GM18526 (cell line): ENCODE measurements around the gene EDEM1.

Experiments
- POLR2A ChIP-seq: IDR thresholded peaks from 3 replicates; pipeline ENCODE4 v1.6.1; 2011; ENCODE audit not compliant: insufficient read length; ENCODE audit errors: extremely low read depth

Gene EDEM1

GRCh38 chr3:5235655-5236054, 48.1 kb downstream of the EDEM1 start:
- TF ChIP-seq POLR2A: no peak

- no peak for TF ChIP-seq POLR2A
These were observed 51.0 kb downstream of the EDEM1 start for GRCh38 chr3:5238545-5238944.

DNA sequence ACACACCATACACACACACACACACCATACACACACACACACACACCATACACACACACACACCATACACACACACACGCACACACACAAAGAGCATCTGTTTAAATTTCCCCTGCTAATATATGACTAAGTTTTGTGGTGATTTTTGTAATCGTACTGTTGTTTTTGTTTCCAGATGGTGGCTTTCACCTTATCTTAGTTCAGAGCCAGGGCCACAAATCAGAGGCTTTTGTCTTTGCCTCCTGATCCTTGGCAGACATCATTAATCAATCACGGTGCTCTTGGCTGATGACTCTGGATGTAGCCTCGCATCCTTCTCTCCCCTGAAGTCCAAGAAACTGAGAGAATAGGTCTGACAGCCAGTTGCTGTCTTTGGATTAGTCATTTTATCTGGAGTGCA, 52.1 kb downstream of the EDEM1 start:
- TF ChIP-seq POLR2A: no peak

DNA sequence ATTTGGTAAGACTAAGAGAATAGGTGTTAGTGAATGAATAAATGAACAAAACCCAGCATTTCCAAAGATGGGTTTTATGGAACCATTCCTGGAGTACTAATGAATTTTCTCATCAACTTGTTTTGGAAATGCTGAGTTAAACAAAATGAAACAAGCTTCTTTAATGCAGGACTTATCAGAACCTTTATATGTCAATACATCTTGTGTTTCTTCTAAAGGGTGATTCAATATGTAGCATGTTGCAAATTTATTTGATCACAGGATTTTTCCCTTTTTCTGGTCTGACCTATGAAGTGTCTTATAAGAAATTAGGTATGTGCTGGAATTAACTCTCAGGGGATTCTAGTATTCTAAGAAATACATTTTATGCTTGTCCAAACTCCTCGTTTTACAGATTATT, 53.2 kb downstream of the EDEM1 start:
- no peak for TF ChIP-seq POLR2A

DNA sequence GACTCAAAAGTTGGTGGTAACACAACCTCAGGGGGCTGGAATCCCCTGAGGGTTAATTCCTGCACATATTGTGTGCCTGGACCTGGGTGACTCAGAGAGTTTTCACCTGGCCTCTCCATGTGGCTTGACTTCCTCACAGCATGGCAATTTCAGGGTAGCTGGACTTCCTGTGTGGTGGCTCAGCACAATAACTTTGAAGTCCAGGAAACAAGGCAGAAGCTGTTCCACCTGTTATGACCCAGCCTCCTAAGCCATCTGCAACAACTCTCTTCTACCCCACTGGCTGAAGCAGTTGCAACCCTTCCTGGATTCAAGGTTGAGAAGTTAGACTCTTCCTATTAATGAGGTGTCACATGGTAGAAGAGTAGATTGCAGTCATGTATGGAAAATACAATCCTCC, 58.4 kb downstream of the EDEM1 start:
- no peak for TF ChIP-seq POLR2A

GRCh38 chr3:5248822-5249221, 61.3 kb downstream of the EDEM1 start:
- TF ChIP-seq POLR2A: no peak

DNA sequence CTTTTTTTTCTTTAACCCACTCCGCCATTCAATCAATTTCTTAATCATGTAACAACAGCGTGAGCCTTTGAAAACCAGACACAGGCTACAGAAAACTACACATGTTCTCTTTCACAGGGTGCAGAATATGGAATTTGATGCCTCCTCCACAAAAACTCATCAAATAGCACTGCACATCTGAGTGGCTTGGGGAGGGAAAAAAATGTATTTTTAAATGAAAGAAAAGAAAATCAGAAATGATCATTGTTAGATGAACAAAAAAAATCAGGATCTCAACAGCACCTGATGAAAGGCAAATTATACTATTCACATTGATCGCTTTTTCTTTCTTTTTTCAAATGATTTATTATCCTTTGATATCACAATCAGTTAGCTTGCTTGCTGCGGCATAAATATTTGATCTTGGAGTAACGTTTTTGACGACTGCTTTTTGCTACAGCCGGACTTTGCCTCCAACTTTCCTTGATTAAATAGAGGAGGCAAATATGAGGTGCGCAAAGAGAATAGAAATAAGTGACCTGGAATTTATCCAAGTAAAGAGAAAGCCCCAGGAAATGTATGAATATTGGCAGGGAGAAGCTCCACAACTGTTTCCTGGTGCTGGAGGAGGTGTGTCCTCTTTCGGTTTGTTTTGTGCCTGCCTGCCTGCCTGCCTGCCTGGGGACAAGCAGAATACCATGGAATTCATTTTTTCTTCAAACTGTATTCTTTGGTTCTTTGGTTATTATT, 63.1 kb downstream of the EDEM1 start:
- no peak for TF ChIP-seq POLR2A

GRCh38 chr3:5251196-5251583, 63.7 kb downstream of the EDEM1 start:
- no peak for TF ChIP-seq POLR2A

GRCh38 chr3:5252131-5252530, 64.6 kb downstream of the EDEM1 start:
- TF ChIP-seq POLR2A: no peak

GRCh38 chr3:5254281-5255048, 67.0 kb downstream of the EDEM1 start:
- no peak for TF ChIP-seq POLR2A

DNA sequence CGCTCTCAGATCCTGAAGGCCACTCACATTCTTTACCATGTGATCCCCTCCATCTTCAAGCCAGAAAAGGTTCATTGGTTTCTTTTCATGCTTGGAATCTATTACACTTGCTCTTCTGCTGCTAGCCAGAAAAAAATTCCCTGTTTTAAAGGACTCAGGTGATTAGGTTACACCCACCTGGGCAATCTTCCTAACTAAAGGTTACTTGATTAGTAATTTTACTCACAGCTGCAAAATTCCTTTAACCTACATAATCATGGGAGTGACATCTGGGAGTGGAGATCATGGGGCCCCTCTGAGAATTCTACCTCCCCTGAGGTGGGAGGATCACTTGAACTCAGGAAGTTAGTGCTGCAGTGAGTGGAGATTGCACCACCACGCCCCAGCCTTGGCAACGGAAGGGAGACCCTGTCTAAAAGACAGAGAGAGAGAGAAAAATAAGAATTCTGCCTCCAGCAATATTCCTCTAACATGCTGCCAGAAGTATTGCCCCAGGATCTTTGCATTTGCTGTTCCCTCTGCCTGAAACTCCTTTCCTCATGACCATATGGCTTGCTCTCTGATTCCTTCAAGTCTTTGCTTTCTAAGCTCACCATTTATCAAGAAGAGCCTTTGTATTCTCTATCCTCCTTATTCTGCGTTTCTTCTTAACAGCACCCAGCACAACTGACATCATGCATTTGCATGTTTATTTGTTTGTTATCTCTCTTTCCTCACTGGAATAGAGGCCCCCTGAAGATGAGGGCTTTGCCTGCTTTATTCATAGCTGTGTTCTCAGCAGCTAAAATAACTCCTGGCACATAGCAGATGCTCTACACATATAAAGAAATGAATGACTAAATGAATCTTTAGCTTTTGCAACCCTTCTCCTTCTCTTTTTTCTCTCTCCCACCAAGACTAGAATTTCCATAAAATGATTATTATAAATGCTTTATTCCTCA, 68.2 kb downstream of the EDEM1 start:
- TF ChIP-seq POLR2A: no peak

GRCh38 chr3:5258526-5258925, 71.0 kb downstream of the EDEM1 start:
- TF ChIP-seq POLR2A: no peak

DNA sequence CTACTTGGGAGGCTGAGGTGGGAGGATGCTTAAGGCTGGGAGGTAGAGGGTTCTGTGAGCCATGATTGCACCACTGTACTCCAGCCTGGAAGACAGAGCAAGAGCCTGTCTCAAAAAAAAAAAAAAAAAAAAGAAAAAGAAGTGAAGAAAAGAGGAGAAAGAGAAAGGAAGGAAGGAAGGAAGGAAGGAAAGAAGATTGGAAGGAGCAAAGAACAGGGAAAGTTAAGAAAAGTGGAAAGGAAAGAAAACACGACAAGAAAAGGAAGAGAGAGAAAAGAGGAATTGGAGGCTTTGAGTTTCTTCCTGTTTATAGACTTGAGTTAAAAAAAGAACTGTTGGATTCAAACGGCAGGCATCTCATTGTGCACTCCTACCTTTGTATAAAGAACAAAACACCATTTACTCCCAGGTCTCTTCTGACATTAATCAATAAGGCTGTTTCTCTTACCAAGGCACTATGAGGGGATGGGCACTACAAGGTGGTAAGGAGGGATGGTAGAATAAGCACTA, 73.5 kb downstream of the EDEM1 start:
- TF ChIP-seq POLR2A: no peak

- TF ChIP-seq POLR2A: no peak
These were observed 75.0 kb downstream of the EDEM1 start for GRCh38 chr3:5262507-5262906.

DNA sequence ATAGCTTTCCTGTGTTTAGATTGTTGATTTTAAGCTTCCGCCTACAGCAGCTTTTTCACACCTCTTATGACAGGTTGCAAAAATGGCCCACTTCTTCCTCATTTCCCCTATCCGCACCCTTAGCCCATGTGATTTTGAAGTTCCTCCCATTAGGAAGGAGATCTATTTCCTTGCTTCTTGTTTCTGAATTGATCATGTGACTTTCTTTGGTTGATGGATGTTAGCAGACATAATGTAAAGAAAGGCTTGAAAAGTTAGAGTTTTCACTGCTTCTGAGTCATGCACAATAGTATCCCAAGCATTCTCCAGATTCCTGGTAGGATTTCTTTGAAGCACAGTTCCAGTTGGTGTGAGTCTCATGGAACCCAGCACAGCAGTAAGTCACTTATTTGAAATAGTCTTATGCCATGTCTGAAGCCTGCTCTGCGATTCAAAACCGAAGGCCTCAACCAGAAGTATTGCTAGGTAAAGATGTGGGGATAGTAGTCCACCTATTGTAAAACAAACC, 76.6 kb downstream of the EDEM1 start:
- TF ChIP-seq POLR2A: no peak

DNA sequence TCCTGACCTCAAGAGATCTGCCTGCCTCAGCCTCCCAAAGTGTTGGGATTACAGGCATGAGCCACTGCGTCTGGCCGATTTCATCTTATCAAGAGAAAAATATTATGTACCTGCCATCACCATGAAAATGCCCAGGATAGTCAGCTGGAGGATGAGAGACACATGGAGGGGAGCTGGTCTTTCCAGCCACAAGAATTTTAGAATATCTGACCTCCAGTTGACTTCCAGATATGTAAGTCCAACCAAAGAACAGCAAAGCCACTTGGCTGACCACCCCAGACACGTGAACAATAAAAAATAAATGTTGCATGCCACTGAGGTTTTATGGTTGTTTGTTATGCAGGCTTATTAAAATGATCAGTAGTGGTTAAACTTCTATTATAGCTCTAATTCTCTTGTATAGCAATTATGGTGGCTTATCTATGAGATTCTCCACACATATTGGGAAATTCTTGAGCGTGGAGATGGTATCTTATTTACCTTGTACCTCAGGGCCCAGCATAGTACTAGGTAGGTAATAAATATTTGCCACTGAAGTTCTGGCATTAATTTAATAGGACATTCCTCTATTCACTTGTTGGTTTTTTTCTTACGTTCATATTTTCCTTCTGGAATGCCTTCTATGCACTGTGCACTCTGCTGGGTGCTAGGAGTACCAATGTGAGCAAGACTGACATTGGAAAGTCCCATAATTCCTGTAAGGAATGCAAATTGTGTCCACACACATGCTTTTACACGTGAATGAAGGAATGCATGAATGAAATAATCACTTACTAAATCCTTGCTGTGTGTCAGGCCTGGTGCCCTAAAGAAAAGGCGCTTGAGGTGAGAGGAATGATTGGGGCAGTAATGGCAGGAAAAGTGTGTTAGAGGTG, 77.6 kb downstream of the EDEM1 start:
- TF ChIP-seq POLR2A: no peak
